Lower leg skin (tissue), 3 donors: ENCODE measurements around the gene AUTS2.

Source experiments
- CTCF ChIP-seq, 3 donors: fragments of 450-650 bp; IDR thresholded peaks; one replicate each; pipeline ENCODE4 v1.5.1; 2016; ENCODE audit warnings: antibody characterized with exemption in 3 of 3, mild to moderate bottlenecking in 3 of 3, moderate library complexity in 2 of 3
- POLR2A ChIP-seq, 2 donors: fragments of 450-650 bp; IDR thresholded peaks; one replicate each; pipeline ENCODE4 v1.6.1; 2016 to 2017; ENCODE audit warnings: antibody characterized with exemption in 2 of 2, mild to moderate bottlenecking in 1 of 2, moderate library complexity in 1 of 2

- TF ChIP-seq CTCF (IDR thresholded peaks at IDR 0.05) (no peak), POLR2A (IDR thresholded peaks at IDR 0.05) (no peak)
These were observed 246.1 kb downstream of the AUTS2 start for GRCh38 chr7:69844264-69844868.
